Osteoblast (primary cell): ENCODE measurements around the gene KLF6. TPM values are rescaled to one million over a fixed set of nuclear protein-coding genes. Genes with fewer than 3 reads are reported as not detected.

ENCODE experiments used
- DNase-seq: peaks from one replicate; pipeline ENCODE4 v3.0.0; 2011; ENCODE audit warnings: low spot score, mixed read lengths; ENCODE audit not compliant: insufficient read length; ENCODE audit errors: missing footprints
- H2AFZ ChIP-seq: 2 replicates; pipeline ENCODE4 v1.6.0; 2011; ENCODE audit warnings: mild to moderate bottlenecking, low read length
- H3K27ac ChIP-seq: 2 replicates; pipeline ENCODE4 v1.5.1; 2011; ENCODE audit warnings: mild to moderate bottlenecking, low read depth, low read length, moderate library complexity
- H3K27me3 ChIP-seq: 2 replicates; pipeline ENCODE4 v1.6.0; 2012; ENCODE audit warnings: mild to moderate bottlenecking, control low read depth, inconsistent platforms, low read length, moderate library complexity; ENCODE audit not compliant: insufficient read depth
- H3K36me3 ChIP-seq: 2 replicates; pipeline ENCODE4 v1.5.1; 2011; ENCODE audit warnings: mild to moderate bottlenecking, low read length, control low read depth, moderate library complexity; ENCODE audit not compliant: insufficient read depth
- H3K4me1 ChIP-seq: 2 replicates; pipeline ENCODE4 v1.5.1; 2011; ENCODE audit warnings: mild to moderate bottlenecking, low read length, control low read depth, moderate library complexity; ENCODE audit not compliant: insufficient read depth
- H3K4me2 ChIP-seq: 2 replicates; pipeline ENCODE4 v1.6.0; 2011; ENCODE audit warnings: mild to moderate bottlenecking, low read length; ENCODE audit not compliant: insufficient read depth
- H3K4me3 ChIP-seq: fragments of 200-600 bp; sonication (generic); 3 replicates; pipeline ENCODE4 v1.5.1; 2012; ENCODE audit warnings: mild to moderate bottlenecking, low read length, inconsistent platforms; ENCODE audit not compliant: insufficient read depth
- H3K79me2 ChIP-seq: 2 replicates; pipeline ENCODE4 v1.6.0; 2012; ENCODE audit warnings: mild to moderate bottlenecking, low read length, control low read depth, inconsistent platforms; ENCODE audit not compliant: insufficient read depth
- H3K9me3 ChIP-seq: 2 replicates; pipeline ENCODE4 v1.5.1; 2011; ENCODE audit warnings: low read depth, low read length, control low read depth
- H4K20me1 ChIP-seq: 2 replicates; pipeline ENCODE4 v1.6.0; 2012; ENCODE audit warnings: mild to moderate bottlenecking, low read length, control low read depth; ENCODE audit not compliant: insufficient read depth
- CTCF ChIP-seq: IDR thresholded peaks from 2 replicates; pipeline ENCODE4 v1.5.1; 2011; ENCODE audit warnings: mild to moderate bottlenecking, low read depth, low read length, moderate library complexity; ENCODE audit errors: extremely low read depth
- total RNA-seq: library from RNA; depleted of rRNA; stranded (reverse); fragments of >200 nt; gene quantifications from 2 replicates; pipeline ENCODE4 v1.2.3, GENCODE V29; 2012

The KLF6 gene
- total RNA-seq, 1 donor = 52.1 TPM

DNA sequence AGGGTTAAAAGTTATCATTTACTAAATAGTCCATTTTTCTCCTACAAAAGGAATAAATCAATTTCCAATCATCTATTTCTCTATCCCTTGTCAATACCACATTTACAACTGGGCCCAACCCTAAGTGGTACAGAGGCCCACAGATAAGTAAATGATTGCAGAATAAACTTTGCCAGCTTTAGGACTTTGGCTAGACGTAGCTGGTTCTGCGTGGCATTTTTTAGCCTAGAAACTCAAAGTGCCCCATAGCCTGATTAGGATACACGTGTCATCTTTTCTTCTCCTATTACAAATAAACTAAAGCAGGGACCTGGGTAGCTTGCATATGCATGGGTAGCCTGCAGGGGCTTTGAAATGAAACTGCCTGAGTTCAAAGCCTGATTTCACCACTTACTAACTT, 56.4 kb downstream of the KLF6 start:
- no peaks in the 10 kb centered on the region for H3K36me3 ChIP-seq
- no peak overlapping the region for H3K4me3 ChIP-seq
- no peaks in the 10 kb centered on the region for H3K27me3 ChIP-seq
- no peak overlapping the region for H2AFZ ChIP-seq
- no peak overlapping the region for H3K4me2 ChIP-seq
- H3K9me3 ChIP-seq = no peaks in the 10 kb centered on the region
- H3K27ac ChIP-seq = no peak overlapping the region
- no peaks in the 10 kb centered on the region for H4K20me1 ChIP-seq
- DNase-seq = no peak
- H3K79me2 ChIP-seq = no peaks in the 10 kb centered on the region
- no peak for TF ChIP-seq CTCF
- H3K4me1 ChIP-seq = peaks cover 5% of the 10 kb centered on the region

GRCh38 chr10:3727268-3727667, 57.7 kb downstream of the KLF6 start:
- Histone ChIP-seq H3K4me2 (no peak overlapping the region), H3K79me2 (no peaks in the 10 kb centered on the region), H3K27me3 (no peaks in the 10 kb centered on the region), H2AFZ (no peak overlapping the region), H4K20me1 (no peaks in the 10 kb centered on the region), H3K4me3 (no peak overlapping the region), H3K36me3 (no peaks in the 10 kb centered on the region), H3K27ac (no peak overlapping the region), H3K4me1 (peaks cover 11% of the 10 kb centered on the region), H3K9me3 (no peaks in the 10 kb centered on the region)
- TF ChIP-seq CTCF = no peak
- no peak for DNase-seq
